Endothelial cell (in vitro differentiated cells): Measurements from ENCODE around the gene MFRP. TPM values are rescaled to one million over a fixed set of nuclear protein-coding genes. Genes with fewer than 3 reads are reported as not detected.

Experiments used
- DNase-seq: peaks from one replicate; pipeline ENCODE4 v3.0.0; 2021; ENCODE audit warnings: low spot score
- H3K27ac Mint-ChIP-seq: one replicate; pipeline ENCODE4 v1.8.0; 2021; ENCODE audit warnings: mixed read lengths, inconsistent platforms; ENCODE audit not compliant: unreplicated experiment
- H3K27me3 Mint-ChIP-seq: one replicate; pipeline ENCODE4 v1.8.0; 2021; ENCODE audit warnings: mild to moderate bottlenecking, moderate library complexity, mixed read lengths, inconsistent platforms; ENCODE audit not compliant: unreplicated experiment
- H3K36me3 Mint-ChIP-seq: one replicate; pipeline ENCODE4 v1.8.0; 2021; ENCODE audit warnings: mild to moderate bottlenecking, low read depth, mixed read lengths, inconsistent platforms; ENCODE audit not compliant: unreplicated experiment
- H3K4me1 Mint-ChIP-seq: one replicate; pipeline ENCODE4 v1.8.0; 2021; ENCODE audit warnings: mild to moderate bottlenecking, mixed read lengths, inconsistent platforms; ENCODE audit not compliant: unreplicated experiment
- H3K4me3 Mint-ChIP-seq: one replicate; pipeline ENCODE4 v1.8.0; 2021; ENCODE audit warnings: mild to moderate bottlenecking, mixed read lengths, inconsistent platforms; ENCODE audit not compliant: unreplicated experiment
- H3K9me3 Mint-ChIP-seq: one replicate; pipeline ENCODE4 v1.8.0; 2021; ENCODE audit warnings: mixed read lengths, inconsistent platforms; ENCODE audit not compliant: unreplicated experiment
- total RNA-seq: library from RNA; stranded (reverse); fragmentation: NEBNext Ultra II Directional; extraction: Animal tissue kit (Norgen Biotek cat#: 25700); gene quantifications from one replicate; pipeline ENCODE4 v1.2.1, GENCODE V29; 2021; ENCODE audit not compliant: unreplicated experiment
- TF ChIP-seq, protein P1 (sequence below): fragments of 200-600 bp; sonication (generic); IDR thresholded peaks from one replicate; pipeline ENCODE4 v1.5.0; 2021; ENCODE audit warnings: antibody characterized with exemption; ENCODE audit not compliant: unreplicated experiment

The MFRP gene
- total RNA-seq, 1 donor from 2014 or later = 0.13 TPM

- TF ChIP-seq, protein P1, sequence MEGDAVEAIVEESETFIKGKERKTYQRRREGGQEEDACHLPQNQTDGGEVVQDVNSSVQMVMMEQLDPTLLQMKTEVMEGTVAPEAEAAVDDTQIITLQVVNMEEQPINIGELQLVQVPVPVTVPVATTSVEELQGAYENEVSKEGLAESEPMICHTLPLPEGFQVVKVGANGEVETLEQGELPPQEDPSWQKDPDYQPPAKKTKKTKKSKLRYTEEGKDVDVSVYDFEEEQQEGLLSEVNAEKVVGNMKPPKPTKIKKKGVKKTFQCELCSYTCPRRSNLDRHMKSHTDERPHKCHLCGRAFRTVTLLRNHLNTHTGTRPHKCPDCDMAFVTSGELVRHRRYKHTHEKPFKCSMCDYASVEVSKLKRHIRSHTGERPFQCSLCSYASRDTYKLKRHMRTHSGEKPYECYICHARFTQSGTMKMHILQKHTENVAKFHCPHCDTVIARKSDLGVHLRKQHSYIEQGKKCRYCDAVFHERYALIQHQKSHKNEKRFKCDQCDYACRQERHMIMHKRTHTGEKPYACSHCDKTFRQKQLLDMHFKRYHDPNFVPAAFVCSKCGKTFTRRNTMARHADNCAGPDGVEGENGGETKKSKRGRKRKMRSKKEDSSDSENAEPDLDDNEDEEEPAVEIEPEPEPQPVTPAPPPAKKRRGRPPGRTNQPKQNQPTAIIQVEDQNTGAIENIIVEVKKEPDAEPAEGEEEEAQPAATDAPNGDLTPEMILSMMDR = no peak
- Mint-ChIP-seq H3K4me3 (no peak overlapping the region), H3K9me3 (no peaks in the 10 kb centered on the region), H3K36me3 (no peaks in the 10 kb centered on the region), H3K27me3 (peaks cover 26% of the 10 kb centered on the region), H3K4me1 (peaks cover 16% of the 10 kb centered on the region), H3K27ac (no peak overlapping the region)
- DNase-seq = no peak
Observed at GRCh38 chr11:119343726-119344125, 2.8 kb downstream of the MFRP start.

DNA sequence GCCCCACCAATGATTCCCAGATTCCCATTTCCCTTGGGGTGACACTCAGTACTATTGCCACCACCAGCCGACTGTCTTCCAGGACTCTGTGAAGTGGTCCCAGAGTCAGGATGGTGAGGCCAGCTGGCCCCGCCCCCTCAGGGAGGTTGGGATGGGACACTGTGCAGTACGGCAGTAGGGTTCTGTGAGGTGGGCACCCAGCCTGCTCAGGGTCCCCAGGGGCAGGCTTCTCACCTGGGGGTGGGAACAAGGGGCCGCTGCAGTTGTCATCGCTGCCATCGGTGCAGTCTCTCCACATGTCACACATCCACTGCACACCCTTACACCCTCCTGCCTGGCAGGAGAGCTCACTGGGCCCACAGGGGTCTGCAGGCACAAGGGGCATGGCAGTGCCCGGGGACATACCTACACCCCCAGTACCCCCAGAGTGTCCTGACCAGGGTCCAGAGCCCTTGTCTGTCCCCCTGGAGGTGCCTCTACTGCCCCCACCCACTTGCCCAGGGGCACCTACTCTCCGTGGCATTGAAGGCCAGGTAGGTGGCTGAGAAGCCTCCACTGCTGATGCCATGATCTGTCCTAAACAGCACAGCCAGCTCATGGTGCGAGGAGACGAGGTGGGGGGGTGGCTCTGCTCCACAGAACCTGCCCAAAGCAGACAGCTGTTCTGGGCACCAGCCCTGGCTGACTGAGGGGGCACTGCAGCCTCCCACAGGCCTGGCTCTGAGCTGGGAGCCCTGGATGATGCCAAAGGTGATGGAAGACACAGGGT is 4.0 kb downstream of the MFRP start:
- no peak for DNase-seq
- TF ChIP-seq, protein P1 = no peak
- Mint-ChIP-seq H3K4me3 (no peak overlapping the region), H3K27ac (no peak overlapping the region), H3K4me1 (peaks cover 27% of the 10 kb centered on the region), H3K36me3 (no peaks in the 10 kb centered on the region), H3K27me3 (peaks cover 26% of the 10 kb centered on the region), H3K9me3 (no peaks in the 10 kb centered on the region)

DNA sequence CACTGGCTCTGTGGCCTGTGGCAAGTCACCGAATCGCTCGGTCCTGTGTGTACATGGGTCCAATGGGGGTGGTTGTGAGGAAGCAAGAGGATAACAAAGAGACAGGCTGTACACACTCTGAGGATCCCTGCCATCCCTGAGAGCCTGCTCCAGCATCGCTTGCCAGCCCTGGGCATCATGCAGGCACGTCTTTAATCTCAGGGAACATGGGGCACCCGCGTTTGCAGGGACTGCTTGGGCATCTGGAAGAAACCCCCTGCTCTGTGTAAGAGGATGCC is 4.5 kb downstream of the MFRP start:
- peaks cover 29% of the 10 kb centered on the region for H3K4me1 Mint-ChIP-seq
- no peaks in the 10 kb centered on the region for H3K9me3 Mint-ChIP-seq
- no peaks in the 10 kb centered on the region for H3K36me3 Mint-ChIP-seq
- no peak overlapping the region for H3K4me3 Mint-ChIP-seq
- peaks cover 26% of the 10 kb centered on the region for H3K27me3 Mint-ChIP-seq
- TF ChIP-seq, protein P1 = no peak
- no peak for DNase-seq
- H3K27ac Mint-ChIP-seq = peak overlapping the region; percentile 13

DNA sequence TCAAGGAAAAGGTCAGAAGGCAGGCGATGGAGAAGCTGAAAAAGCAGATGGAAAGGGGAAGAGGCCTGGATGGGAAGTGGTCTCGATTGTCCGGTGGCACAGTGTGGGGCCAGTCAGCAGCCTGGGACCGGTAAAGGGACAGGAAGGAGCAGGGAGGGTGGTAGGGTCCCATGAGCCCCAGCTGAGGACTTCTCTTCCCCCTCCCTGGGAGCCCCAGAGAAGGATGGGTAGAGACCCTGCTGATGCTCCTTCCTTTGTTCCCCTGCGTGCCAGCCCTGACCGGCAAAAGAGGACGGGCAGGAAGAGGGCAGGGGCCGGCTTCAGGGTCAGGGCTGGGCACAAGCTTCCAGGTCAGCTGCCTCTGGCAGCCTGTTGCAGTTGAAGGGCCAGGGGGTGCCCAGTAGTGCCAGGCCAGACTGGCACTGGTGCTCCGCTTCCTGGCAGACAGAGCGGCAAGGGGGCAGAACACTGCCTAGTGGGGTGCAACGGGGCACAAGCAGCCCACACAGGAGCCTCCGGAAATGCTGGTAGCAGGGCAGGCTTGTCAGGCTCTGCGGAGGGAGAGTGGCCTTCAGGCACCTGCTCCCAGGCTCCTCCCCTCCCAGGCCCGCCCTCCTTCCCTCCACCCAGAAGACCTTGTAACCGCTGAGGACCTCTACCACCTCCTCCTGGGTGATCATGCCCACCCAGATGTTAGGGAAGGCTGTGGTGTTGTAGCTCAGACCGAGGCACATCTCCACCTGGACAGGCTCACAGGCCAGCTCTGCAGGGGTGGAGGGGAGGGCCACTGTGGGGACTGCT is 5.1 kb downstream of the MFRP start:
- no peak for DNase-seq
- peaks cover 23% of the 10 kb centered on the region for H3K27me3 Mint-ChIP-seq
- peak overlapping the region; percentile 72 for H3K27ac Mint-ChIP-seq
- H3K4me1 Mint-ChIP-seq = peaks cover 33% of the 10 kb centered on the region
- TF ChIP-seq, protein P1 = no peak
- H3K4me3 Mint-ChIP-seq = peak overlapping the region; percentile 85
- H3K36me3 Mint-ChIP-seq = no peaks in the 10 kb centered on the region
- no peaks in the 10 kb centered on the region for H3K9me3 Mint-ChIP-seq
